IMR-90 (cell line): ENCODE results near the gene GLYATL2. TPM values are rescaled to one million over a fixed set of nuclear protein-coding genes. Genes with fewer than 3 reads are reported as not detected.

Experiments used
- ATAC-seq: fragments of 200-7000 bp; cut with Tn5 transposase; 2 replicates; pipeline ENCODE4 v1.9.1; 2020; ENCODE audit warnings: low read depth, mild to moderate bottlenecking, moderate library complexity
- BruUV-seq: library from RNA; stranded (reverse); fragments of 400-500 nt; replicated peaks from 2 replicates; lab custom pipeline; 2021; lab: Mats Ljungman, UMichigan
- CTCF ChIA-PET: fragments of 300-600 bp; formaldehyde crosslinking; extraction: SDS; loops from one replicate; lab custom pipeline; 2021; ENCODE audit warnings: antibody characterized with exemption; lab: Yijun Ruan, JAX
- POLR2A ChIA-PET: fragments of 300-600 bp; sonication (Branson Sonifier 250); formaldehyde crosslinking; loops from one replicate; lab custom pipeline; 2022; ENCODE audit warnings: antibody characterized with exemption; ENCODE audit not compliant: unreplicated experiment; lab: Charles Lee
- DNase-seq: peaks from one replicate; pipeline ENCODE4 v3.0.0; 2013
- H2AFZ ChIP-seq: replicated peaks from 2 replicates; pipeline ENCODE3; 2013; ENCODE audit warnings: low read length, mild to moderate bottlenecking; ENCODE audit not compliant: poor library complexity
- H2AK5ac ChIP-seq: 2 replicates; pipeline ENCODE4 v1.6.1; 2013; ENCODE audit warnings: low read depth, low read length, inconsistent platforms
- H2AK9ac ChIP-seq: replicated peaks from 2 replicates; pipeline ENCODE3; 2013; ENCODE audit warnings: mild to moderate bottlenecking, low read depth, low read length, moderate library complexity; ENCODE audit not compliant: poor library complexity
- H2BK120ac ChIP-seq: 2 replicates; pipeline ENCODE4 v1.6.1; 2013; ENCODE audit warnings: low read depth, low read length, inconsistent platforms
- H2BK15ac ChIP-seq: 3 replicates; pipeline ENCODE4 v1.6.1; 2013; ENCODE audit warnings: low read depth, low read length, inconsistent platforms
- H2BK20ac ChIP-seq: 2 replicates; pipeline ENCODE4 v1.6.1; 2013; ENCODE audit warnings: low read depth, mild to moderate bottlenecking, inconsistent platforms, low read length, moderate library complexity
- H2BK5ac ChIP-seq: 2 replicates; pipeline ENCODE4 v1.6.1; 2013; ENCODE audit warnings: mild to moderate bottlenecking, low read depth, low read length, inconsistent platforms; ENCODE audit not compliant: poor library complexity, severe bottlenecking
- H3K14ac ChIP-seq: replicated peaks from 2 replicates; pipeline ENCODE4 v1.6.1; 2013; ENCODE audit warnings: low read depth, low read length, inconsistent platforms
- H3K18ac ChIP-seq: 2 replicates; pipeline ENCODE4 v1.6.1; 2013; ENCODE audit warnings: low read depth, low read length, control low read depth
- H3K23ac ChIP-seq: 2 replicates; pipeline ENCODE4 v1.6.1; 2013; ENCODE audit warnings: low read depth, low read length, inconsistent platforms
- H3K27ac ChIP-seq: 2 replicates; pipeline ENCODE4 v1.5.1; 2013; ENCODE audit warnings: mild to moderate bottlenecking, control low read depth, low read length; ENCODE audit not compliant: insufficient read depth
- H3K27me3 ChIP-seq: 2 replicates; pipeline ENCODE4 v1.6.1; 2013; ENCODE audit warnings: low read length; ENCODE audit not compliant: control insufficient read depth, insufficient read depth
- H3K36me3 ChIP-seq: 2 replicates; pipeline ENCODE4 v1.6.1; 2013; ENCODE audit warnings: low read length, mixed read lengths; ENCODE audit not compliant: control insufficient read depth, insufficient read depth
- H3K4ac ChIP-seq: 2 replicates; pipeline ENCODE4 v1.6.1; 2013; ENCODE audit warnings: low read depth, low read length, inconsistent platforms
- H3K4me1 ChIP-seq: 2 replicates; pipeline ENCODE4 v1.6.1; 2013; ENCODE audit warnings: low read length, mixed read lengths; ENCODE audit not compliant: control insufficient read depth, insufficient read depth
- H3K4me2 ChIP-seq: 2 replicates; pipeline ENCODE4 v1.6.1; 2013; ENCODE audit warnings: low read depth, mild to moderate bottlenecking, control low read depth, low read length, moderate library complexity
- H3K4me3 ChIP-seq: 2 replicates; pipeline ENCODE4 v1.5.1; 2013; ENCODE audit warnings: low read depth, mild to moderate bottlenecking, control low read depth, low read length, moderate library complexity; ENCODE audit not compliant: insufficient read depth
- H3K56ac ChIP-seq: 2 replicates; pipeline ENCODE4 v1.6.1; 2013; ENCODE audit warnings: low read length, inconsistent platforms; ENCODE audit not compliant: insufficient read depth; ENCODE audit errors: extremely low read depth
- H3K79me1 ChIP-seq, 2 experiments: 2 replicates each; pipeline ENCODE4 v1.6.1; 2013; ENCODE audit warnings: low read length in 2 of 2, inconsistent platforms in 1 of 2, low read depth in 1 of 2
- H3K9ac ChIP-seq: 2 replicates; pipeline ENCODE4 v1.6.1; 2013; ENCODE audit warnings: low read depth, low read length, control low read depth
- H3K9me1 ChIP-seq: 2 replicates; pipeline ENCODE4 v1.6.1; 2013; ENCODE audit warnings: low read length, inconsistent platforms; ENCODE audit not compliant: insufficient read depth
- H3K9me3 ChIP-seq: 2 replicates; pipeline ENCODE4 v1.6.1; 2013; ENCODE audit warnings: low read length; ENCODE audit not compliant: control insufficient read depth, insufficient read depth
- H4K20me1 ChIP-seq: 2 replicates; pipeline ENCODE4 v1.6.1; 2013; ENCODE audit warnings: low read length, inconsistent platforms; ENCODE audit not compliant: insufficient read depth
- H4K5ac ChIP-seq: 2 replicates; pipeline ENCODE4 v1.6.1; 2013; ENCODE audit warnings: mild to moderate bottlenecking, low read depth, low read length, control low read depth
- H4K8ac ChIP-seq, 2 experiments: 2 replicates each; pipeline ENCODE4 v1.6.1; 2013; ENCODE audit warnings: low read depth in 2 of 2, low read length in 2 of 2, control low read depth in 1 of 2, inconsistent platforms in 1 of 2
- H4K91ac ChIP-seq: 2 replicates; pipeline ENCODE4 v1.6.1; 2013; ENCODE audit warnings: low read depth, low read length, inconsistent platforms; ENCODE audit not compliant: insufficient read depth
- CEBPB ChIP-seq: IDR thresholded peaks from 2 replicates; pipeline ENCODE4 v1.6.1; 2012; ENCODE audit warnings: low read depth, low read length, improper control_type of control experiment
- POLR2A ChIP-seq: IDR thresholded peaks from 2 replicates; pipeline ENCODE4 v1.6.1; 2012; ENCODE audit warnings: mild to moderate bottlenecking, low read depth, low read length
- WGBS, 2 experiments: methylation state at CpG; one replicate each; pipeline versions ENCODE4 v1.1.5 to v1.1.7; 2013; ENCODE audit warnings: missing lambda C conversion rate in 2 of 2; ENCODE audit not compliant: insufficient read length in 1 of 2; ENCODE audit errors: extremely low coverage in 2 of 2; 5-methylcytosine and 5-hydroxymethylcytosine counted together
- dilution Hi-C: fragments of 300-500 bp; cut with HindIII; formaldehyde crosslinking; loops from one replicate; pipeline ENCODE4 v1.14.3; 2018; ENCODE audit warnings: low sequenced_read_pairs; ENCODE audit not compliant: unreplicated experiment
- in situ Hi-C: fragments of 300-500 bp; cut with MboI; formaldehyde crosslinking; loops from 3 replicates; pipeline ENCODE4 v1.14.3; 2019; ENCODE audit warnings: low sequenced_read_pairs, inconsistent platforms, mixed read lengths
- intact Hi-C: fragments of 100-400 bp; cut with micrococcal nuclease; formaldehyde crosslinking; loops from 2 replicates; pipeline ENCODE4 v1.10.0; 2022
- polyA plus RNA-seq, 3 experiments: library from polyadenylated mRNA; depleted of rRNA; stranded (reverse); fragments of >200 nt; gene quantifications; 2 replicates each; pipeline ENCODE4 v1.2.3, GENCODE V29; 2012; ENCODE audit warnings: low replicate concordance in 1 of 3
- total RNA-seq: library from RNA; depleted of rRNA; stranded (reverse); fragments of >200 nt; gene quantifications from 2 replicates; pipeline ENCODE4 v1.2.3, GENCODE V29; 2012

Gene GLYATL2
- total and polyA plus RNA-seq, 2 of the 4 experiments (the other 2 are of a cell fraction): 0.36 to 0.77 TPM

- Histone ChIP-seq H3K9me3 (peaks cover 2% of the 10 kb centered on the region; the same call in 1 of the 2 replicates), H3K36me3 (no peaks in the 10 kb centered on the region), H4K5ac (no peak overlapping the region), H3K18ac (no peak overlapping the region), H2BK20ac (no peak overlapping the region), H3K23ac (no peak overlapping the region), H4K8ac (no peak overlapping the region), H3K4ac (no peak overlapping the region), H4K20me1 (no peaks in the 10 kb centered on the region), H3K4me1 (no peaks in the 10 kb centered on the region), H3K27ac (no peak overlapping the region), H2AFZ (no peak overlapping the region), H2BK15ac (no peak overlapping the region), H3K14ac (no peak overlapping the region), H3K9ac (no peak overlapping the region), H3K9me1 (no peaks in the 10 kb centered on the region), H3K4me2 (no peak overlapping the region), H2AK9ac (no peak overlapping the region), H3K79me1 (no peaks in the 10 kb centered on the region), H4K91ac (no peak overlapping the region), H3K27me3 (no peaks in the 10 kb centered on the region; the same call in 1 of the 2 replicates), H3K56ac (no peak overlapping the region), H3K4me3 (no peak overlapping the region), H2AK5ac (no peak overlapping the region), H2BK5ac (no peak overlapping the region), H2BK120ac (no peak overlapping the region)
- intact Hi-C loops (no loop called here), in situ Hi-C loops (no loop called here), dilution Hi-C loops (no loop called here)
- BruUV-seq: no TSS peak
- DNase-seq: no peak
- TF ChIP-seq CEBPB (peak; percentile 65), POLR2A (no peak)
- CTCF ChIA-PET: no interaction called here
- POLR2A ChIA-PET: no interaction called here
- no peak for ATAC-seq
- WGBS, 2 experiments: no CpG with 5 or more reads among the region's 3 CpGs
These were observed 33.0 kb downstream of the GLYATL2 start for GRCh38 chr11:58811499-58811898.
